Heart right ventricle (tissue), 16 donors: ENCODE measurements around the gene GMPPA. TPM values are rescaled to one million over a fixed set of nuclear protein-coding genes. Genes with fewer than 3 reads are reported as not detected.

Source experiments
- ATAC-seq, 8 donors: fragments of 200-7000 bp; cut with Tn5 transposase; one replicate each; pipeline ENCODE4 v1.9.1; 2020; ENCODE audit warnings: mild to moderate bottlenecking in 8 of 8, moderate library complexity in 8 of 8, moderate number of reproducible peaks in 1 of 8
- DNase-seq, 2 donors: peaks; one replicate each; pipeline ENCODE4 v3.0.0-alpha.2; 2020
- H3K27ac ChIP-seq, 10 donors: fragments of 200-600 bp; sonication (generic) in 2 of 10; one replicate each; pipeline versions ENCODE4 v1.5.0 to v1.8.0; 2020 to 2022; ENCODE audit warnings: mild to moderate bottlenecking in 3 of 10
- H3K27me3 ChIP-seq, 7 donors: fragments of 200-600 bp; one replicate each; pipeline ENCODE4 v1.8.0; 2021 to 2022; ENCODE audit warnings: mild to moderate bottlenecking in 2 of 7
- H3K36me3 ChIP-seq, 9 donors: fragments of 200-600 bp; sonication (generic) in 1 of 9; one replicate each; pipeline versions ENCODE4 v1.5.0 to v1.8.0; 2020 to 2022; ENCODE audit warnings: mild to moderate bottlenecking in 2 of 9
- H3K4me1 ChIP-seq, 9 donors: fragments of 200-600 bp; sonication (generic) in 1 of 9; one replicate each; pipeline versions ENCODE4 v1.5.0 to v1.8.0; 2020 to 2022; ENCODE audit warnings: mild to moderate bottlenecking in 4 of 9
- H3K4me3 ChIP-seq, 10 donors: fragments of 200-600 bp; sonication (generic) in 2 of 10; one replicate each; pipeline versions ENCODE4 v1.5.0 to v1.8.0; 2020 to 2022; ENCODE audit warnings: mild to moderate bottlenecking in 7 of 10, moderate library complexity in 2 of 10
- H3K9me3 ChIP-seq, 11 donors: fragments of 200-600 bp in 10 of 11; sonication (generic) in 2 of 11; one replicate each; pipeline versions ENCODE4 v1.5.0 to v1.8.0; 2013 to 2022; ENCODE audit warnings: mild to moderate bottlenecking in 2 of 11, control low read depth in 1 of 11, moderate library complexity in 1 of 11
- CTCF ChIP-seq, 9 donors: fragments of 200-600 bp; sonication (generic) in 2 of 9; IDR thresholded peaks; one replicate each; pipeline versions ENCODE4 v1.5.0 to v1.8.0; 2021 to 2022; ENCODE audit warnings: antibody characterized with exemption in 9 of 9, mild to moderate bottlenecking in 5 of 9, moderate library complexity in 1 of 9
- WGBS, 2 donors: extraction: QIAGEN DNeasy Blood & Tissue Kit; methylation state at CpG; one replicate each; pipeline ENCODE4 v1.1.7; 2013; ENCODE audit warnings: inconsistent platforms in 1 of 2; 5-methylcytosine and 5-hydroxymethylcytosine counted together
- intact Hi-C, 10 donors: fragments of 100-400 bp; cut with DNase I; formaldehyde crosslinking; loops; one replicate each; pipeline versions ENCODE4 v1.11.1 to v1.14.2; 2022
- polyA plus RNA-seq, 2 donors: library from polyadenylated mRNA; stranded (reverse); fragments of 200-250 nt; gene quantifications; one replicate each; pipeline ENCODE4 v1.2.3, GENCODE V29; 2013
- total RNA-seq, 10 donors: library from RNA; stranded (reverse); fragmentation: NEBNext Ultra II Directional in 3 of 10; extraction: Animal tissue kit (Norgen Biotek cat#: 25700) in 3 of 10; gene quantifications; one replicate each; pipeline versions ENCODE4 v1.2.1 to v1.2.4, GENCODE V29; 2021 to 2023
- donor health status: Arrhythmogenic right ventricular cardiomyopathy.
- donor health status: ischemic (EF 13 %, LVEDD 7.1; RV severe dilation, severe dysfunction).
- donor health status: healthy with polysubstance abuse.
- donor health status: DM: no; HTN: yes; CAD: no.
- donor health status: DM: no; HTN: no; CAD: no.
- donor health status: ischemic (EF 25% LVEDD 6.9; RV normal size, moderate dysfunction).
- donor health status: ischemic (EF 25% LVEDD 5.7; RV mildly dilated, moderate dysfunction).
- donor health status: healthy.
- donor health status: DM: yes; HTN: yes; CAD: no.
- donor health status: Ischemic cardiomyopathy.
- donor health status: ischemic (EF 35%, LVEDD 5.7; RV mildly dilated, moderate dysfunction).
- donor health status: nonischemic (EF 11% LVEDD 7.7; RV severe dilation, severe dysfunction).
- donor health status: DM: yes; HTN: yes; CAD: no.
- donor health status: PGD.
- donor health status: ischemic (EF 29% LVEDD 5.4; RV normal size, mild dysfunction).
- donor health status: nonischemic (EF 23%, LVEDD 6.1; RV moderate dilation, normal function).

GMPPA gene
- total and polyA plus RNA-seq, 12 donors: 15.8 to 48.6 (median 22.1) TPM

GRCh38 chr2:219465659-219466561 is 32.8 kb upstream of the GMPPA start:
- H3K27ac ChIP-seq: peak overlapping the region in 5 of 10 donors; percentile 48 to 96 (median 53)
- ATAC-seq (no peak), DNase-seq (no peak)
- H3K9me3 ChIP-seq: no peaks in the 10 kb centered on the region
- TF ChIP-seq CTCF (IDR thresholded peaks at IDR 0.05): no peak
- H3K27me3 ChIP-seq: no peaks in the 10 kb centered on the region
- H3K4me3 ChIP-seq: no peak overlapping the region
- intact Hi-C loops: no loop called here
- peaks cover 0 to 92% (median 31%) of the 10 kb centered on the region in 9 donors for H3K4me1 ChIP-seq
- peaks cover 0 to 37% (median 0%) of the 10 kb centered on the region in 9 donors for H3K36me3 ChIP-seq
- WGBS, 2 donors: 86 to 88% methylated on average over 47 of the region's 47 CpGs

- no peak overlapping the region for H3K4me3 ChIP-seq
- H3K36me3 ChIP-seq: peaks cover 0 to 44% (median 0%) of the 10 kb centered on the region in 9 donors
- TF ChIP-seq CTCF (IDR thresholded peaks at IDR 0.05): no peak
- ATAC-seq (no peak), DNase-seq (no peak)
- no peaks in the 10 kb centered on the region for H3K9me3 ChIP-seq
- WGBS, 2 donors: 68 to 71% methylated on average over 28 of the region's 28 CpGs
- H3K27me3 ChIP-seq: no peaks in the 10 kb centered on the region
- H3K27ac ChIP-seq: peak overlapping the region in 5 of 10 donors; percentile 40 to 78 (median 53)
- H3K4me1 ChIP-seq: peaks cover 0 to 87% (median 31%) of the 10 kb centered on the region in 9 donors
- intact Hi-C loops: no loop called here
Observed at GRCh38 chr2:219466816-219467735, 31.6 kb upstream of the GMPPA start.

- intact Hi-C loops: no loop called here
Observed at GRCh38 chr2:219467736-219468075, 31.0 kb upstream of the GMPPA start.

More at GRCh38 chr2:219467736-219468075, 31.0 kb upstream of the GMPPA start:
- Histone ChIP-seq H3K9me3 (no peaks in the 10 kb centered on the region), H3K36me3 (peaks cover 0 to 42% (median 0%) of the 10 kb centered on the region in 9 donors), H3K27me3 (no peaks in the 10 kb centered on the region), H3K4me1 (peaks cover 0 to 81% (median 31%) of the 10 kb centered on the region in 9 donors), H3K27ac (peak overlapping the region in 3 of 10 donors; percentile 39 to 78 (median 63)), H3K4me3 (no peak overlapping the region)
- no peak for TF ChIP-seq CTCF (IDR thresholded peaks at IDR 0.05)
- DNase-seq: no peak
- ATAC-seq: no peak
- 69 to 72% methylated on average over 2 of the region's 2 CpGs for WGBS, 2 donors
